ENCODE results near the gene USF1. TPM values are rescaled to one million over a fixed set of nuclear protein-coding genes. Genes with fewer than 3 reads are reported as not detected.

The USF1 gene
- total RNA-seq, 1 experiment from 2014 or later = 75.4 TPM

Other genes starting within 250 kb of the USF1 start
- not detected in 2 replicates for gene LY9, start 249.8 kb downstream of the USF1 start, total RNA-seq (2022)
- not detected in 2 replicates for gene CD244, start 183.1 kb downstream of the USF1 start, total RNA-seq (2022)
- gene ITLN1, start 160.8 kb downstream of the USF1 start, total RNA-seq (2022) = 0.54 TPM in 1 of 2 replicates, not detected in the other
- gene ITLN2, start 91.2 kb downstream of the USF1 start, total RNA-seq (2022) = not detected in 2 replicates
- 157 and 173 TPM in 2 replicates for gene F11R, start 24.8 kb downstream of the USF1 start, total RNA-seq (2022)
- 67.6 and 74.1 TPM in 2 replicates for gene TSTD1, start 7.0 kb downstream of the USF1 start, total RNA-seq (2022)
- gene ARHGAP30, start 23.9 kb upstream of the USF1 start, total RNA-seq (2022) = 1.7 and 2.9 TPM in 2 replicates
- gene NECTIN4, start 43.6 kb upstream of the USF1 start, total RNA-seq (2022) = 24.9 and 42.4 TPM in 2 replicates
- gene KLHDC9, start 52.4 kb upstream of the USF1 start, total RNA-seq (2022) = 5.3 and 7.0 TPM in 2 replicates
- 121 and 129 TPM in 2 replicates for gene PFDN2, start 72.1 kb upstream of the USF1 start, total RNA-seq (2022)
- gene NIT1, start 72.1 kb upstream of the USF1 start, total RNA-seq (2022) = 49.8 and 52.9 TPM in 2 replicates
- 40.4 and 45.7 TPM in 2 replicates for gene DEDD, start 86.7 kb upstream of the USF1 start, total RNA-seq (2022)
- 77.5 and 85.8 TPM in 2 replicates for gene UFC1, start 108.0 kb upstream of the USF1 start, total RNA-seq (2022)
- gene USP21, start 113.5 kb upstream of the USF1 start, total RNA-seq (2022) = 35.8 and 40.9 TPM in 2 replicates
- gene PPOX, start 120.4 kb upstream of the USF1 start, total RNA-seq (2022) = 25.7 and 27.1 TPM in 2 replicates
- 51.9 and 59.2 TPM in 2 replicates for gene B4GALT3, start 131.5 kb upstream of the USF1 start, total RNA-seq (2022)
- not detected in 2 replicates for gene ADAMTS4, start 153.1 kb upstream of the USF1 start, total RNA-seq (2022)
- gene NDUFS2, start 156.4 kb upstream of the USF1 start, total RNA-seq (2022) = 91.3 and 98.3 TPM in 2 replicates
- not detected in 2 replicates for gene FCER1G, start 169.3 kb upstream of the USF1 start, total RNA-seq (2022)
- gene APOA2, start 177.7 kb upstream of the USF1 start, total RNA-seq (2022) = not detected in 2 replicates
- gene TOMM40L, start 180.1 kb upstream of the USF1 start, total RNA-seq (2022) = 14.1 and 15.0 TPM in 2 replicates
- not detected in 2 replicates for gene NR1I3, start 192.2 kb upstream of the USF1 start, total RNA-seq (2022)
- not detected in 2 replicates for gene PCP4L1, start 212.8 kb upstream of the USF1 start, total RNA-seq (2022)